HG03159 (cell line): ENCODE results near the gene OSR1.
A peak's percentile ranks its signal among the peaks of the same experiment; 100 is the strongest.
"Not testable (repeated sequence)": the region's sequence is repeated elsewhere in the genome, so short reads cannot be mapped to it uniquely, and the experiment has no call there.

Experiments
- ATAC-seq: cut with Tn5 transposase; IDR thresholded peaks from one replicate; pipeline ENCODE4 v1.9.1; 2021; ENCODE audit warnings: mild to moderate bottlenecking, moderate library complexity; ENCODE audit not compliant: unreplicated experiment

The OSR1 gene

DNA sequence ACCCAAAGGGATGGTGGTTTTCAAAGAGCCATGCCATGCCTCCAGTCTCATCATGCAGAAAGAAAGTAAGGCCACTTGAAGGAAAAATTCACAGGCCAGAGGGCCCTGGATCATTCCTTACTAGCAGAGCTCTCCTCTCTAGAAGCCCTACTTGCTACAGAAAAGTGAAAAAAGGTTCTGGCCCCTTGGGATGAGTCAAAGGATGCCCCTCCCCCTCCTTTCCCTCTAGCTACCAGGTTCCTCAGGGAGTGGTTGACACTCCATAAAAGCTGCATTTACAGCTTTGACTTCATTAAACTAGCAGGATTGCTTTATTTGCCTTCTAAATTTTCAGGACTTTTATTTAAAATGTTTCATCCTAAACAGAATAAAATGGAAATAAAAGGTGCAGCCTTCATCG is 21.2 kb downstream of the OSR1 start:
- no peak for ATAC-seq

DNA sequence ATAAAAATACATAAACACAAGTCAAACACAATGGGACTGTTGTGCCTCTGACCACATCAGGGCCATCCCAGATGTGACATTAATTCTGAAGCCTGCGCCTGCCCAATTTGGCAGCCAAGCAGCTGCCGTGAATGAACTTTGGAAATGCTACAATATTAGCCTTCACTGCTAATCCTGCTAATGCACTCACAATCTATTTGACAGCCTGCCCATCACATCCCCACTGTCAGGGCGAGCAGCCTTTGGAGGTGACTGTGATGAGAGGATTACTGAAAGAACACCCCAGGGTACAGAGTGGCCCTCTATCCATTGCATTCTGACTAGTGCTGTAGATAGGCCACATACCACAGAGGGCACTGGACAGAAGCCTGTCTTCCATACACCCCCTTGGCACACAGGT is 21.6 kb downstream of the OSR1 start:
- no peak for ATAC-seq

DNA sequence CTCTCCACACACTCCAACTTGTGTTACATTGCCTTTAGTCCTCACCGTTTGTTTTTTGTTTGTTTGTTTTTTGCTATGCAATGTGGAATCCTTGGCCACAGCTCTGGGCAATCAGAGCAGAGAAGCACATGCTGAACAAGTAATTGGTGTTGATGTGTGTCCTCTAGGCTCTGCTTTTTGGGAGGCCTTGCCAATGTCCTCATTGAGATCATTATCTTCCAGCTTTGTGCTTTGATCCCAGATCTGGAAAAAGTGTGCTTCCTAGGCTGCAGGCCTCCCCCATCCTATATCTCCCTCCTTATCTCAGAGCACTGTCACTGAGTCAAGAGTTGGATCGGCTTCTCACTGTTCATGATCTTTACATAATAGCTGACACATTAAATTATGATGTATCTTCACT is 25.9 kb downstream of the OSR1 start:
- ATAC-seq = no peak

DNA sequence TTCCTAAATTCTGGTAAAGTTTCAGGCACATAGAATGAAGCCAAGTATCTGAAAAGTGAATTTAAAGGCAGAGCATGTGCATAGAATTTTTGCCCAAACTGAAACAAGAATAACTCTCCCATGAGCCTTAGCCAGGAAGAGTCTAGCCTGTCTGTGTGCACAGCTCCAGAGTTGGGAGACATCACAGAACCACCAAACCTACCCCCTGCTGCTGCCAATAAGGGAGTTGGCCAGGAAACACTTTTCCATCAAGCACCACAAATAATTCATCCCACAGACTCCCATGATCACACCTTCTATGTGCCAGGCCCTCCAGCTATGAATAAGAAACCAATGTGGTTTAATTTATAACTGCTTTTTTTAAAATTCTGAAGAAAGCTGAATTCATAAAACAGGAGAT is 27.0 kb downstream of the OSR1 start:
- ATAC-seq = no peak

DNA sequence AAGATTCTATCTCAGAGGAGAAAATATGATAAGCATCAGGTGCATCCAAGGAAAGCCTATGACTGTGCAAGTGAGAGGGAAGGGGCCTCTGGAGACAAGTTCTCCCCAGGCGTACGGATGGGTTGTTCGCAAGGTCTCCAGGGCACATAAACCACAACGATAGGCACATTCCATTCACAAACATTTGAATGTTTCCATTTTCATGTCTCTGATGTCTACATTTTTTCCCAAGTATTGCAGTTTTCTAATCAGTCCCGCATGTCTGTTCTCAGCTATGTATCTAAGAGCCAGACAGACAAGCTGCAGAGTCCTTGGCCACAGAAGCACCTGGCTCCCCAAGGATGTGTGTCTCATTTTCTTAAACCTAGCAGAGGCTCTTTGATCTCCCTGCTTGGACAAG is 28.0 kb downstream of the OSR1 start:
- no peak for ATAC-seq

DNA sequence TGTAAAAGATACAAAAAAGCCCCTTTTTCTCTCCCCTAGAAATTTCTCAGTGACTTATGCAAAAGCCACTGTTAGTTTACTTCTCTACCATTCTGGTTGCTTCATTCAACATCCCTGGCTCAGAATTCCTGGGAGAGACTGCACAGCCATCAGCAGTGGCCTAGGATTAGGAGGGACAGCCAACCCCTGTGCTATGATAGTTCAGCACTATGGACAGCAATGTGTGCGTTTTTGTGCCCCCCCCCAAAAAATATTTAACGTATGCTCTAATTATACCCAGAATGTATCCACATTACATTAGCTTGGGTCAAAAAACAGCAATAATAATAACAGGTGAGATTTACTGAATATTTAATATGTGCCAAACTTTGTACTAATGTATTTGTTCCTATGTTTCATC is 29.0 kb downstream of the OSR1 start:
- no peak for ATAC-seq

DNA sequence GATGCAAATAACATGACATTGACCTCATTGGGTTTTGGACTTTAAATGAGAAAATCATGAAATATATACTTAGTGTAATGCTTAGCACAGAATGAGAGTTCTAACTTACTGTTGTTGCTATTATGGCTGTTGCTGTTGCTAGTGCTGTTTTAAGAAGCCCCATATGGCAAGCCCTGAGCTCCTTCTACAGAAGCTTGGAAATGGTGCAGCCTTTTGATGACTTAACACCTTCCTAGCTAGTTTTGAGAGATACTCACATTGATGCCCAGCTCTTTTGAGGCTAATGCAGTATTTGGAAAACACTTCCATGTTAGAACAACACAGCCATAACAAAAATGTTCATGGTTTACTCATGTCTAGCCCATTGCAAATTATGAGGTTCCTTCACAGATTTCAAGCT is 30.9 kb downstream of the OSR1 start:
- ATAC-seq = no peak

DNA sequence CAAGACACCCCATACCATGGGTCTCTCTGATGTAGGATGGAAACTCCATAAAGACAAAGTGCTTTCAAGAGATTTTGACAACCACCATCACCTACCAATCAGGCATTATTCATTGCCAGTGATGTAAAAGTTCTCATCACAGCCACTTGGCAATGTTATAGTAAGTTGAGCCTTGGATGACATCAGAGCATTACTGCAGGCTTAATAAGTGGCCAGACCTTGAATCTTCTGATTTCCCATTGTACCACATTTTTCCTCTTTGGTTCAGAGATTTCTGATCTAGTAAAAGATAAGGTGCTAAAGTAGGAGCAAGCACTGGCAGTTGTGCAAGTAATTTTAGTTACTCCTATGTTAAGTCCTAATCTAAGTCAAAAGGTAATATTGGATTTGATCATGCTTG is 36.5 kb downstream of the OSR1 start:
- no peak for ATAC-seq

DNA sequence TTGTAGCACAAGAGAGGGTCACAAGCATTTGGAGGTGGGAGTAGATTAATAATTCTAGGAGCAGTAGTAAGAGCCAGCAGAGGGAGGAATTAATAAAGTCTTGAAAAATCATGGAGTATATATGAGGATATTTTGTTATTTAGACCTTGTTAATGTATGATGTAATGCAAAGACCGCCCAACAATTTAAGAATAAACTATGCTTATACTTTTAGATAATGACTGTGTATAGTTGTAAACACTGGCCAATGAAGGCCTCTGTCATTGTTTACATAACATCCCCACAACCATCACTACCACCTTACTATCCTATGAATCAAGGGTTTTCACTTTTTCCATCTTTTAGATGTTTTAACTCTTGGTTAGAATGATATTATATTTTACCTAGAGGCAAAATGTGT is 37.6 kb downstream of the OSR1 start:
- no peak for ATAC-seq

DNA sequence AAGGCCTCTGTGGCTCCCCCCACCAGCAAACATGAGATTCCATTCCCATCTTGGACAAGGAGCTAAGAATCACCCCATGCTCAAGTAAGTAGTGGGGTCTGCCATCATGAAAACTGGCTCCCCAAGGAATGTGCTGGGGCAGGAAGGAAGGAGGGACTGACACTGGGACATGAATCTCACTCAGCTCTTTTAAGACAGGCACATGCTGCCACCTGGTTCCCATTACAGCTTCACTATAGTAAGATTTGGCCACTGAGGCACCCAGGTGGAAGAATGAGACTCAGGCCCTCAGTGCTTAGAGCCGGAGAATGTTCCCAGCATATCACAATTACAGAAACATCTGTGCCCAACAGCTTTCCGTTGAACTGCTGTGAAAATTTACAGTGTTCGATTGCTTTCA is 38.7 kb downstream of the OSR1 start:
- no peak for ATAC-seq

DNA sequence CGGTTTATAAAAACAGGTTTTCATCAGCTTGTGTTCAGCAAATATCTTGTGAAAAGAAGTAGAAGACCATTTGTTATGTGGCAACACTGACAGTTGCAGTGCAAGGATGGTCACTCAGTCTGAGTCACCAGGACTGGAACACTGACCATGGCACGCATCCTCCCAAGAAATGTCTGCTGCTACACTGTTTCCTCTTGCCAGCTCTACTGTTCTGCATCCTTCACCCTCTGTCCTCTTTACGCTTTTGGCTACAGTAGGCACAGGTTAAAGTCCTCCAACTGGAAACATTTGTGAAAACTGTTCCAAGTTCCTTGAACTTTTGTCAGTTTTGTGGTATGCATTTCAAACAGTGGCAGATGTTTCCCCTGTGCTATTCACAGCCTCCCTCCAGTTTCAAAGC is 39.4 kb downstream of the OSR1 start:
- no peak for ATAC-seq

DNA sequence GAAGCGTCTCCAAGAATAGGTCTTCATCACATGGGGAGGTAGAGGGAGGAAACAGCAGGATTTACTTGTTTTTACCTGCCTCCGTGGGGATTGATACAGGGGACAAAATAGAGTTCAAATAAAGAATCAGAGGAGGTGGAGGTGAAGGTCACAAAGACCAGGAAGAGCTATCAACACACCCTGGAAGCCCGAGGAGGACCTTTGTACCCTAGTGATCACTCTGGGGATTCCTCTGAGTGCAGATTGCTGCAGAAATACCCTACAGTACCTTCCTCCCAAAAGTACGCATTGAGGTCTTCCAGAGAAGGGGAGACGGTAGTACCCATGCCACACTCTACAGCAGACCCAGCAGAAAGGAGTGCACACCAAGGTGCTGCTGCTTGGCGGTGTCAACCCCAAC is 44.9 kb downstream of the OSR1 start:
- no peak for ATAC-seq

DNA sequence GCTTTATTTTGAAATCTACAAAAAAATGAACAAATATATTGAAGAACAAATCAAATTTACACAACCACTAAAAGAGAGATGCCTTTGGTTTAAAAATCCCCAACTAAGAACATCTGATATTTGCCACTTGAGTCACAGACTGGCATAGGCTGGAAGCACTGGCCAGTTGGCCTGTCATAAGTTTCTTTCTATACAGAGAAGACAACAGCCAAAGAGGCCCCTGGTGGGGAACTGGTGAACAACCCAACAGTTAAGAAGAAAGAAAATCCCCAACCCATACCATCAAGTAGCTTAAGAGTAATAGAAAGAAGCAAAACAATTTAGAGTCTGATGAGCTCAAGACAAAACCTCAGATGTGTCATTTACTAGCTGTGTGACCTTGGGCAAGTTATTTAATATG is 45.5 kb downstream of the OSR1 start:
- ATAC-seq = peak; percentile 93

DNA sequence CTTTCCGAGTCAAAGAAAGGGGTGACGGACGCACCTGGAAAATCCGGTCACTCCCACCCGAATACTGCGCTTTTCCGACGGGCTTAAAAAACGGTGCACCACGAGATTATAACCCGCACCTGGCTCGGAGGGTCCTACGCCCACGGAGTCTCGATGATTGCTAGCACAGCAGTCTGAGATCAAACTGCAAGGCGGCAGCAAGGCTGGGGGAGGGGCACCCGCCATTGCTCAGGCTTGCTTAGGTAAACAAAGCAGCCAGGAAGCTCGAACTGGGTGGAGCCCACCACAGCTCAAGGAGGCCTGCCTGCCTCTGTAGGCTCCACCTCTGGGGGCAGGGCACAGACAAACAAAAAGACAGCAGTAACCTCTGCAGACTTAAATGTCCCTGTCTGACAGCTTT is 52.4 kb downstream of the OSR1 start:
- ATAC-seq = not testable (repeated sequence)

DNA sequence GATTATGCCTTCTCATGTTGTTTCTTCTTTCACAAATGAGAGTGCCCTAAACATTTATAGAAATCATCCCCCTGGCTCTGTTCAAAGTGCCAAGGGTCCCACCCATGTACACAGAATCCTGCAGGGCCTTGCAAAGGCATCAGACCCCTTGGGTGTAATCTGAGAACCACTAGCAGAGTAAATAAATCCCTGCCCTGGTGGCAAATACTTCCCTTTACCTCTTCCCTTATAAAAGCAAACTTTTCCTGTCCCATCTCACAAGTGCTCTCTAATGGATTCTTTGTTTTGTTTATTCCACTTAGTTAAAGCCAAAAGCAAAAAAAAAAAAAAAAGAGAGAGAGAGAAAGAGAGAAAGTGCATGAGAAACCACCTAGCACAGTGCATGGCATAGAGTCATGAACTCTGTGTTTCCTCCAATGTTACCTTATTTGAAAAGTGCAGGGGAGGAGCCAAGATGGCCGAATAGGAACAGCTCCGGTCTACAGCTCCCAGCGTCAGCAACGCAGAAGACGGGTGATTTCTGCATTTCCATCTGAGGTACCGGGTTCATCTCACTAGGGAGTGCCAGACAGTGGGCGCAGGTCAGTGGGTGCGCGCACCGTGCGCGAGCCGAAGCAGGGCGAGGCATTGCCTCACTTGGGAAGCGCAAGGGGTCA is 52.9 kb downstream of the OSR1 start:
- ATAC-seq = not testable (repeated sequence)

DNA sequence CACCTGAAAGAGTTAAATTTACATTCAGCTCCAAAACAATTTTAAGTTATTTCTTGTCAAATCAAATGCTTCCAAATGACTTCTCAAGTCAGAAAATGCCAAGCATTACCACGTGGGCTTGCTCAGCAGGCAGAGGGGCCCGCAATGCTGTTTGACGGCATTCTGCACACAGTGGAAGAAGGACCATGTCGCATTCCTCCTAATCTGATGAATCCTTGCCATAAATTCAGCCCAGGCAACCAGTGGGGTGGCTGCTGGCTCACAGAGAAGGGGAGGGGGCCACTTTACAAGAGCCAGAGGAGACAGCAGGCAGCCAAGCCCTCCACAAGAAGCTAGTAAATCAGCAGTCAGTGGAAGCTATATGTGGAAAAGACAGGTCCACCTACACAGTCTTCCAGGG is 56.7 kb downstream of the OSR1 start:
- ATAC-seq = no peak
